Coronary artery (tissue), 2 donors: ENCODE measurements around the gene MACROD2.

Experiments
- DNase-seq: peaks from one replicate; pipeline ENCODE4 v3.0.0-alpha.2; 2017; ENCODE audit warnings: low spot score
- H3K27ac ChIP-seq, 2 donors: fragments of 200-600 bp; sonication (generic); one replicate each; pipeline ENCODE4 v1.5.1; 2016 to 2019
- H3K4me3 ChIP-seq: fragments of 200-600 bp; sonication (generic); 2 replicates; pipeline ENCODE4 v1.5.1; 2016; ENCODE audit warnings: mild to moderate bottlenecking, moderate library complexity
- TF ChIP-seq, protein P1 (sequence below): fragments of 200-600 bp; sonication (generic); IDR thresholded peaks from one replicate; pipeline ENCODE4 v1.5.1; 2019; ENCODE audit warnings: antibody characterized with exemption

MACROD2 gene

DNA sequence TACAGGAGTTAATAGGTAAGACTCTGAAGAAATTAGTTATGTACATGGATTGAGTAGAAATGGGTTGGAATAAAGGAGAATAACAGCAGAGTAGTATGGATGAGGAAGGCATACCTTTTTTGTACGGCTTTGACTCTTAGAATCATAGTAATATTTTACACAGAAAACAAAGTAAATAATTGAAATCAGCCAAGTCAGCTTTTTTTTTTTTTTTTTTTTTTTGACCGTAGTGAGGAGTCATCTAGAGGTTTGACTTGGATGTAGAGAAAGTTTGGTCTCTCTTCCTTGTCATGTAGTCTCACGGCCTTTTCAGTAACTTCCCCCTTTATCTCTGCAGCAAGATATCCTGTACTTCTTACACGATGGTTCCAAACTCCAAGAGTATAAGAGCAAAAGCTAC is 183.2 kb downstream of the MACROD2 start:
- no peak overlapping the region for H3K27ac ChIP-seq
- H3K4me3 ChIP-seq = no peak overlapping the region
- TF ChIP-seq, protein P1, sequence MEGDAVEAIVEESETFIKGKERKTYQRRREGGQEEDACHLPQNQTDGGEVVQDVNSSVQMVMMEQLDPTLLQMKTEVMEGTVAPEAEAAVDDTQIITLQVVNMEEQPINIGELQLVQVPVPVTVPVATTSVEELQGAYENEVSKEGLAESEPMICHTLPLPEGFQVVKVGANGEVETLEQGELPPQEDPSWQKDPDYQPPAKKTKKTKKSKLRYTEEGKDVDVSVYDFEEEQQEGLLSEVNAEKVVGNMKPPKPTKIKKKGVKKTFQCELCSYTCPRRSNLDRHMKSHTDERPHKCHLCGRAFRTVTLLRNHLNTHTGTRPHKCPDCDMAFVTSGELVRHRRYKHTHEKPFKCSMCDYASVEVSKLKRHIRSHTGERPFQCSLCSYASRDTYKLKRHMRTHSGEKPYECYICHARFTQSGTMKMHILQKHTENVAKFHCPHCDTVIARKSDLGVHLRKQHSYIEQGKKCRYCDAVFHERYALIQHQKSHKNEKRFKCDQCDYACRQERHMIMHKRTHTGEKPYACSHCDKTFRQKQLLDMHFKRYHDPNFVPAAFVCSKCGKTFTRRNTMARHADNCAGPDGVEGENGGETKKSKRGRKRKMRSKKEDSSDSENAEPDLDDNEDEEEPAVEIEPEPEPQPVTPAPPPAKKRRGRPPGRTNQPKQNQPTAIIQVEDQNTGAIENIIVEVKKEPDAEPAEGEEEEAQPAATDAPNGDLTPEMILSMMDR = no peak
- DNase-seq = no peak

DNA sequence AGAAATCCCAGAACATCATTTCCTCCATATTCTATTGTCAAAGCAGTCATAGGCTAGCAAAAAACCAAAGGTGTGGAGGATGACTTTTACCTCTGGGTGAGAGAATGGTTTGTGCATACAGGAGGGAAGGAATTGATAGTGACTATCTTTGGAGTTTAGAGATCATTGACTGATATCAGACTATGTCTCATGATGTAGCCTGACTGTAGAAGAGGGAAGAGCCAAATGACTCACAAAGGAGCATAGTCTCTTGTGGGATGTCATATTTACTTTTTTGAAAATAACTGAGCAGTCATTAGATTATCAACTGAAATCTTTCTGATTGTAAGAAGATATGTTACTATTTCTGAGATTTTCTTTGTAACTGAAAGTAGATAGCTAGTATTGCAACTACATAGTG is 183.6 kb downstream of the MACROD2 start:
- no peak for DNase-seq
- no peak overlapping the region for H3K4me3 ChIP-seq
- TF ChIP-seq, protein P1 = no peak

DNA sequence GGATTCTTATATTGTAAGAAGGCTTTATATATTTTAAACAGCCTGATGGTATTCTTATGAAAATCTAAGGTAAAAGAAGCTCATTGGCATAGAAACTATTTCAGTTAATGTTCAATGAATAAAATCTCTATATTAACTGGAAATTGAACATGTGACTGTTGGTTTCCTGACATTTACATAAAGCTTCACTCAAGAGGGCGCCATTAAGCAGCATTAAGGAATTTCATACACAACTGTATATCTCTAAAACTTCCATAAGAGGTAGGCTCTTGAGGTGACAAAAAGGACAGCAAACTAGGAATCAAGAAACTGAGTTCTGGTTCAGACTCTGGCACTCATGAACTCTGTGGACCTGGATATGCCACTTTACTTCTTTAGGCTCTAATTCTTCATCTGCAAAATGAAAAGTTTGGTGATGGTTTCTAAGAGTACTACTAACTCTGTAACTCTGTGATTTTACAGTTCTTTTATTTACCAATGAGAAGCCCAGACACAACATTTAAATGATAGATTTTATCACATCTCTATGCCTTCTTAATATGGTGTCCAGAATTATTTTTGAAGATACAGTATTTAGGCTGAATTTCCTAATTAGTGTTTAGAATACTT is 194.6 kb downstream of the MACROD2 start:
- no peak for DNase-seq
- Histone ChIP-seq H3K27ac (no peak overlapping the region), H3K4me3 (no peak overlapping the region)
- TF ChIP-seq, protein P1 = no peak

More for the DNA sequence above, 183.6 kb downstream of the MACROD2 start:
- no peak overlapping the region for H3K27ac ChIP-seq

DNA sequence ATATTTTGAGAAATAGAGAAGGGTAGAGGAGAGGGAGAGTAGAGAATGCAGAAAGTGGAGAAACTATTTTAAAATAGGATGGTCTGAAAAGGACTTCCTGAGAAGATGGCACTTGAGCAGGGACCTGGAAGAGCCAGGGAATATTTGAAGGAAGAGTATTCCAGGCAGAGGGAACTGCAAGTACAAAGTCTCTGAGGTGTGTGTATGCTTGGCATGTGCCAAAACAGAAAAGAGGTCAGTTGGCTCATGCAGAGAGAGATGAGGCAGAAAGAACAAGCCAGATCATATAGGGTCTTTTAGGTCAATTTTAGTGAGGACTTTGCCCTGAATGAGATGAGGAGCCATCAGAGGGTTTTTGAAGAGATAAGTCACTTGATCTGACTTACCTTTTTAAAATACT is 196.2 kb downstream of the MACROD2 start:
- Histone ChIP-seq H3K27ac (no peak overlapping the region), H3K4me3 (no peak overlapping the region)
- TF ChIP-seq, protein P1 = no peak
- DNase-seq = no peak

DNA sequence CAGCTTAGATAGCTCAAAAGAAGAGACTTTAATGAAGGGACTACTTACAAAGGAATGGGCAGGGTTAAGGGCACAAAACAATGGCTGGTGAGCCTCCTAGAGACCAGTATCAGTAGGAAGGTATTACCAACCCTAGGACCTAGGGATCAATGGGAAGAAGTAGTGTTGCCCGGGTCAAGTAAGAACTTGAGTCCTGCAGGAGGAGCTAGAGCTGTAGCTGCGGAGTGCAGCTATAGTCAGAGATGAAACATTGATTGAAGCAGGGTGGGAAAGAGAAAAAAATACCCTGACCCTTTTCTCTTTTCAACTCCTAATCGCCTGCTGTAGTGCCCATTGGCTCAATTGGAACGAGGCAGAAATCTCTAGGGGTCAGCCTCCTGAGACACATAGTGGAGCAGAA is 198.1 kb downstream of the MACROD2 start:
- TF ChIP-seq, protein P1 = no peak
- no peak overlapping the region for H3K4me3 ChIP-seq
- no peak overlapping the region for H3K27ac ChIP-seq
- DNase-seq = no peak

DNA sequence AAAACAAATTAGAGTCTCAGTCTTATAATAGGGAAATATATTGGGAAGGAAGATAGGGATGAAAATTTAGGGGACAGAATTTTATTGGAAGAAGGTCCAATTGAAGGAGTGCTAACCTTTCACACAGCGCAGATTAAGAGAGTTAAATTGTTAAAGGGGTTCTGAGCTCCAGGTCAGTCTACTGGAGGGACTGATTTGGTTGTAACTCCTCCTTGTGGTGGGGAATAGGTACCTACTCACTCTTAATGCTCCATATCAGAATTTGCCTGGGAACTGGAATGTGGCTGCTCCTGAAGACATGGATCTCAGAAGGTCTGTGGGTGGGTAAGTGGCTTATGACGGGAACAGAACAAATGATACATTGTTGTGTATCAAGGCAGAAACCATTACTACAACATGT is 198.6 kb downstream of the MACROD2 start:
- DNase-seq = no peak
- Histone ChIP-seq H3K4me3 (no peak overlapping the region), H3K27ac (no peak overlapping the region)
- TF ChIP-seq, protein P1 = no peak

DNA sequence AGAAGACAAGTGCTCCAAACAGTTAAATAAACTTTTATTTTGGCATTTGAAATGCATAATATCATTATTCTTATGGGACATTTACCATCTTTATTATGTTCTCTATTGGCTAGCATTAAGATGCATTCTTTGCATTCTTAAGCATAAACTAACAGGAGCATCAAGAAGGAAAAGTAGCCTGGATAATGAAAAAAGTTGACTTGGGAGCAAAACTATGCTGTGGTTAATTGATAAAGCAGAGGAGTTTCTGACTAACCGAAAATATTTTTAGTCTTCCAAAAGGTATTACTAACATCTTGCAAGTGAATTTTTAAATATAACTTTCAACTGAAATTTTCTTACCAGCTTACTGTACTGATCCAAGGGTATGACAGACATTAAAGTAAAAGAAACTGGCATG is 201.8 kb downstream of the MACROD2 start:
- TF ChIP-seq, protein P1 = no peak
- Histone ChIP-seq H3K4me3 (no peak overlapping the region), H3K27ac (no peak overlapping the region)
- DNase-seq = no peak
